Measurements from ENCODE around the gene FA2H.
A peak's percentile ranks its signal among the peaks of the same experiment; 100 is the strongest.

FA2H gene

GRCh38 chr16:74795104-74795503 lies 20.5 kb upstream of the FA2H start:
- Histone ChIP-seq H2AFZ (ENCODE audit: insufficient read depth, low read length, poor library complexity) (no peak overlapping the region), H3K27ac (ENCODE audit: low read depth, low read length) (no peak overlapping the region), H2BK12ac (ENCODE audit: low read length) (no peak overlapping the region), H3K4me3 (ENCODE audit: low read depth, low read length) (no peak overlapping the region), H3K4me1 (ENCODE audit: control insufficient read depth in 1 of 2, insufficient read depth in 2 of 2, low read length in 2 of 2) (no peaks in the 10 kb centered on the region), H3K23ac (ENCODE audit: low read length) (no peak overlapping the region), H3K79me1 (ENCODE audit: low read length) (no peaks in the 10 kb centered on the region), H2BK120ac (ENCODE audit: insufficient read depth, low read length, poor library complexity) (no peak overlapping the region), H3K79me2 (ENCODE audit: control insufficient read depth, insufficient read depth, low read length, poor library complexity) (no peaks in the 10 kb centered on the region), H4K8ac (ENCODE audit: low read depth, low read length) (no peak overlapping the region), H2AK5ac (ENCODE audit: low read length) (no peak overlapping the region), H3K14ac (ENCODE audit: low read length) (no peak overlapping the region), H3K27me3 (ENCODE audit: insufficient read depth, low read length) (no peaks in the 10 kb centered on the region), H4K12ac (ENCODE audit: low read depth, low read length) (no peak overlapping the region), H3K4ac (ENCODE audit: low read depth, low read length) (no peak overlapping the region), H2BK5ac (ENCODE audit: low read depth, low read length, poor library complexity) (no peak overlapping the region), H3K9ac (ENCODE audit: low read length) (no peak overlapping the region), H3K18ac (ENCODE audit: low read length) (no peak overlapping the region), H3K4me2 (ENCODE audit: low read length) (no peak overlapping the region), H4K91ac (ENCODE audit: low read depth, low read length) (no peak overlapping the region), H3K9me3 (ENCODE audit: insufficient read depth, low read depth, low read length) (no peaks in the 10 kb centered on the region), H3K36me3 (ENCODE audit: control insufficient read depth in 1 of 2, insufficient read depth in 2 of 2, low read length in 2 of 2) (no peaks in the 10 kb centered on the region)
- no CpG with 5 or more reads among the region's 2 CpGs for WGBS (ENCODE audit: extremely low coverage, insufficient coverage, insufficient read length)
- DNase-seq = no peak

- no peak overlapping the region for H4K12ac ChIP-seq (ENCODE audit: low read depth, low read length)
- no peak overlapping the region for H4K91ac ChIP-seq (ENCODE audit: low read depth, low read length)
- H3K9ac ChIP-seq (ENCODE audit: low read length) = no peak overlapping the region
- no peak overlapping the region for H4K8ac ChIP-seq (ENCODE audit: low read depth, low read length)
- DNase-seq = no peak
- H3K4ac ChIP-seq (ENCODE audit: low read depth, low read length) = no peak overlapping the region
- no CpG with 5 or more reads among the region's 2 CpGs for WGBS (ENCODE audit: extremely low coverage, insufficient coverage, insufficient read length)
- H3K4me1 ChIP-seq (ENCODE audit: control insufficient read depth in 1 of 2, insufficient read depth in 2 of 2, low read length in 2 of 2) = no peaks in the 10 kb centered on the region
- no peaks in the 10 kb centered on the region for H3K9me3 ChIP-seq (ENCODE audit: insufficient read depth, low read depth, low read length)
- no peak overlapping the region for H3K4me2 ChIP-seq (ENCODE audit: low read length)
- no peak overlapping the region for H3K4me3 ChIP-seq (ENCODE audit: low read depth, low read length)
- no peak overlapping the region for H3K18ac ChIP-seq (ENCODE audit: low read length)
- no peak overlapping the region for H3K23ac ChIP-seq (ENCODE audit: low read length)
- H2BK5ac ChIP-seq (ENCODE audit: low read depth, low read length, poor library complexity) = no peak overlapping the region
- no peaks in the 10 kb centered on the region for H3K79me1 ChIP-seq (ENCODE audit: low read length)
- H2AK5ac ChIP-seq (ENCODE audit: low read length) = no peak overlapping the region
- no peak overlapping the region for H2BK120ac ChIP-seq (ENCODE audit: insufficient read depth, low read length, poor library complexity)
- H2AFZ ChIP-seq (ENCODE audit: insufficient read depth, low read length, poor library complexity) = no peak overlapping the region
- H3K36me3 ChIP-seq (ENCODE audit: control insufficient read depth in 1 of 2, insufficient read depth in 2 of 2, low read length in 2 of 2) = no peaks in the 10 kb centered on the region
- no peaks in the 10 kb centered on the region for H3K27me3 ChIP-seq (ENCODE audit: insufficient read depth, low read length)
- H3K27ac ChIP-seq (ENCODE audit: low read depth, low read length) = no peak overlapping the region
- H3K14ac ChIP-seq (ENCODE audit: low read length) = no peak overlapping the region
- H2BK12ac ChIP-seq (ENCODE audit: low read length) = no peak overlapping the region
- H3K79me2 ChIP-seq (ENCODE audit: control insufficient read depth, insufficient read depth, low read length, poor library complexity) = no peaks in the 10 kb centered on the region
These were observed 20.0 kb upstream of the FA2H start for GRCh38 chr16:74794668-74795067.

DNA sequence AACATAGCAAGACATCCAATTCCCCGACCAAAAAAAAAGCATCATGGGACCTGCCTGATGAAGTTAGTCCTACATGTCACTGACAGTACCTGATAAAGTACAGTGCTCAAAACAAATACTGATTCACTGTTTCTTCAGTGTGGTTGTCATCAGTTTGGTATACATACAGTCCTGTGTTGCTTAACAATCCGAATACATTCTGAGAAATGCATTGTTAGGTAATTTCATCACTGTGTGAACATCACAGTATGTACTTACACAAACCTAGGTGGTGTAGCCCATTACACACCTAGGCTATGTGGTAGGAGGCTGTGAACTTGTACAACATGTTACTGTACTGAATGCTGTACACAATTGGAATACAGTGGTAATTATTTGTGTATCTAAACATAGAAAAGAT lies 19.0 kb upstream of the FA2H start:
- no peaks in the 10 kb centered on the region for H3K36me3 ChIP-seq (ENCODE audit: control insufficient read depth in 1 of 2, insufficient read depth in 2 of 2, low read length in 2 of 2)
- H4K8ac ChIP-seq (ENCODE audit: low read depth, low read length) = no peak overlapping the region
- H2BK120ac ChIP-seq (ENCODE audit: insufficient read depth, low read length, poor library complexity) = no peak overlapping the region
- no peak overlapping the region for H3K9ac ChIP-seq (ENCODE audit: low read length)
- H2BK5ac ChIP-seq (ENCODE audit: low read depth, low read length, poor library complexity) = no peak overlapping the region
- peak; percentile 19 to 60 for DNase-seq
- H2BK12ac ChIP-seq (ENCODE audit: low read length) = no peak overlapping the region
- H3K4ac ChIP-seq (ENCODE audit: low read depth, low read length) = no peak overlapping the region
- H3K14ac ChIP-seq (ENCODE audit: low read length) = no peak overlapping the region
- H3K27ac ChIP-seq (ENCODE audit: low read depth, low read length) = no peak overlapping the region
- H2AFZ ChIP-seq (ENCODE audit: insufficient read depth, low read length, poor library complexity) = no peak overlapping the region
- no peak overlapping the region for H2AK5ac ChIP-seq (ENCODE audit: low read length)
- no peak overlapping the region for H3K18ac ChIP-seq (ENCODE audit: low read length)
- H3K79me1 ChIP-seq (ENCODE audit: low read length) = no peaks in the 10 kb centered on the region
- H4K91ac ChIP-seq (ENCODE audit: low read depth, low read length) = no peak overlapping the region
- no peak overlapping the region for H3K4me2 ChIP-seq (ENCODE audit: low read length)
- no peak overlapping the region for H4K12ac ChIP-seq (ENCODE audit: low read depth, low read length)
- no peak overlapping the region for H3K23ac ChIP-seq (ENCODE audit: low read length)
- no peak overlapping the region for H3K4me3 ChIP-seq (ENCODE audit: low read depth, low read length)
- no peaks in the 10 kb centered on the region for H3K27me3 ChIP-seq (ENCODE audit: insufficient read depth, low read length)
- no peaks in the 10 kb centered on the region for H3K4me1 ChIP-seq (ENCODE audit: control insufficient read depth in 1 of 2, insufficient read depth in 2 of 2, low read length in 2 of 2)
- WGBS (ENCODE audit: extremely low coverage, insufficient coverage, insufficient read length) = no CpG with 5 or more reads among the region's 2 CpGs
- no peaks in the 10 kb centered on the region for H3K9me3 ChIP-seq (ENCODE audit: insufficient read depth, low read depth, low read length)
- no peaks in the 10 kb centered on the region for H3K79me2 ChIP-seq (ENCODE audit: control insufficient read depth, insufficient read depth, low read length, poor library complexity)

DNA sequence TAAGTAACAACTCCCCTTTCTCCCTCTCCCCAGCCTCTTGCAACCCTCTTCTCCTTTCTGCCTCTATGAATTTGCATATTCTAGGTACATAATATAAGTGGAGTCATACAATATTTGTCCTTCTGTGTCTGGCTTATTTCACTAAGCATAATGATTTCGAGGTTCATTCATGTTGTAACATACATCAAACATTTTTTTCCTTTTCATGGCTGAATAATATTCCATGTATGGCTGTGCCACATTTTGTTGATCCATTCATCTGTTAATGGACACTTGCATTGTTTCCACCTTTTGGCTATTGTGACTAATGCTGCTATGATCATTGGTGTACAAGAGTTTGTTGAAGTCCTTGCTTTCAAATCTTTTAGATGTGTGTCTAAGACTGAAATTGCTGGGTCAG lies 17.6 kb upstream of the FA2H start:
- no peak overlapping the region for H3K4me3 ChIP-seq (ENCODE audit: low read depth, low read length)
- no peaks in the 10 kb centered on the region for H3K4me1 ChIP-seq (ENCODE audit: control insufficient read depth in 1 of 2, insufficient read depth in 2 of 2, low read length in 2 of 2)
- H2BK12ac ChIP-seq (ENCODE audit: low read length) = no peak overlapping the region
- no peak overlapping the region for H2AK5ac ChIP-seq (ENCODE audit: low read length)
- H3K9ac ChIP-seq (ENCODE audit: low read length) = no peak overlapping the region
- H4K12ac ChIP-seq (ENCODE audit: low read depth, low read length) = no peak overlapping the region
- no peak for DNase-seq
- H3K9me3 ChIP-seq (ENCODE audit: insufficient read depth, low read depth, low read length) = no peaks in the 10 kb centered on the region
- H3K18ac ChIP-seq (ENCODE audit: low read length) = no peak overlapping the region
- no peak overlapping the region for H2BK5ac ChIP-seq (ENCODE audit: low read depth, low read length, poor library complexity)
- H3K27me3 ChIP-seq (ENCODE audit: insufficient read depth, low read length) = no peaks in the 10 kb centered on the region
- H3K4me2 ChIP-seq (ENCODE audit: low read length) = no peak overlapping the region
- no peak overlapping the region for H4K91ac ChIP-seq (ENCODE audit: low read depth, low read length)
- no peak overlapping the region for H2BK120ac ChIP-seq (ENCODE audit: insufficient read depth, low read length, poor library complexity)
- no peak overlapping the region for H3K14ac ChIP-seq (ENCODE audit: low read length)
- H3K79me1 ChIP-seq (ENCODE audit: low read length) = no peaks in the 10 kb centered on the region
- no peak overlapping the region for H2AFZ ChIP-seq (ENCODE audit: insufficient read depth, low read length, poor library complexity)
- no peaks in the 10 kb centered on the region for H3K79me2 ChIP-seq (ENCODE audit: control insufficient read depth, insufficient read depth, low read length, poor library complexity)
- H3K23ac ChIP-seq (ENCODE audit: low read length) = no peak overlapping the region
- no CpG with 5 or more reads among the region's 1 CpG for WGBS (ENCODE audit: extremely low coverage, insufficient coverage, insufficient read length)
- H3K4ac ChIP-seq (ENCODE audit: low read depth, low read length) = no peak overlapping the region
- no peak overlapping the region for H4K8ac ChIP-seq (ENCODE audit: low read depth, low read length)
- H3K27ac ChIP-seq (ENCODE audit: low read depth, low read length) = no peak overlapping the region
- H3K36me3 ChIP-seq (ENCODE audit: control insufficient read depth in 1 of 2, insufficient read depth in 2 of 2, low read length in 2 of 2) = no peaks in the 10 kb centered on the region
